Activated CD8-positive, alpha-beta memory T cell treated with anti-CD3 and anti-CD28 coated beads for 48 hours (primary cell): Measurements from ENCODE around the gene MRPL27.

Source experiments
- DNase-seq, 3 experiments: peaks; one replicate each; pipeline ENCODE4 v3.0.0-alpha.2; 2020; ENCODE audit warnings: low read depth in 2 of 3, low spot score in 2 of 3

The MRPL27 gene

GRCh38 chr17:50386510-50386909, 13.5 kb upstream of the MRPL27 start:
- DNase-seq = no peak

GRCh38 chr17:50382931-50383330, 9.9 kb upstream of the MRPL27 start:
- no peak for DNase-seq

- DNase-seq = no peak
Measured at GRCh38 chr17:50381920-50382319, 8.9 kb upstream of the MRPL27 start.

GRCh38 chr17:50381260-50381815, 8.4 kb upstream of the MRPL27 start:
- DNase-seq = no peak

GRCh38 chr17:50380369-50381259, 7.6 kb upstream of the MRPL27 start:
- DNase-seq = no peak

- DNase-seq = no peak
Measured at GRCh38 chr17:50379351-50380132, 6.6 kb upstream of the MRPL27 start.

- DNase-seq = no peak
Measured at GRCh38 chr17:50375858-50376538, 3.0 kb upstream of the MRPL27 start.

GRCh38 chr17:50373705-50374104, 721 bp upstream of the MRPL27 start:
- no peak for DNase-seq

GRCh38 chr17:50372222-50372757, 694 bp downstream of the MRPL27 start:
- no peak for DNase-seq

GRCh38 chr17:50371526-50371925, 1.5 kb downstream of the MRPL27 start:
- DNase-seq = no peak

- no peak for DNase-seq
Measured at GRCh38 chr17:50370052-50370451, 2.9 kb downstream of the MRPL27 start.

GRCh38 chr17:50367401-50367800, 5.6 kb downstream of the MRPL27 start:
- no peak for DNase-seq

GRCh38 chr17:50365649-50366393, 7.2 kb downstream of the MRPL27 start:
- DNase-seq = no peak

- no peak for DNase-seq
Measured at GRCh38 chr17:50365165-50365564, 7.8 kb downstream of the MRPL27 start.

- DNase-seq = no peak
Measured at GRCh38 chr17:50364715-50365114, 8.3 kb downstream of the MRPL27 start.

GRCh38 chr17:50364061-50364458, 8.9 kb downstream of the MRPL27 start:
- no peak for DNase-seq

GRCh38 chr17:50363217-50364060, 9.5 kb downstream of the MRPL27 start:
- no peak for DNase-seq

- DNase-seq = no peak
Measured at GRCh38 chr17:50362661-50363060, 10.3 kb downstream of the MRPL27 start.
